ENCODE results near the gene TSC22D2. TPM values are rescaled to one million over a fixed set of nuclear protein-coding genes. Genes with fewer than 3 reads are reported as not detected.

TSC22D2 gene
- total and polyA plus RNA-seq, 10 of the 15 experiments (the other 5 are each of a cell fraction or from before 2014, with no cell fraction given), result 7.4 to 19.4 (median 10.9) TPM

GRCh38 chr3:150411976-150412375, 3.9 kb downstream of the TSC22D2 start (continued):
- TF ChIP-seq IRF5 (IDR thresholded peaks at IDR 0.05; ENCODE audit: borderline replicate concordance), result no peak
- TF ChIP-seq ZNF592 (IDR thresholded peaks at IDR 0.05), result no peak
- TF ChIP-seq RELB (IDR thresholded peaks at IDR 0.05; ENCODE audit: low read depth), result no peak
- TF ChIP-seq ESRRA (IDR thresholded peaks at IDR 0.05; ENCODE audit: low read length), result no peak

Measured in GM12878 (cell line).